Nucleus accumbens (tissue), 56 donors: ENCODE results near the gene IQSEC3.
"Not testable (repeated sequence)": the region's sequence is repeated elsewhere in the genome, so short reads cannot be mapped to it uniquely, and the experiment has no call there.

Experiments used
- DNase-seq, 56 donors: peaks; one replicate each; lab custom pipeline; 2025; lab: John Stamatoyannopoulos, UW

IQSEC3 gene

DNA sequence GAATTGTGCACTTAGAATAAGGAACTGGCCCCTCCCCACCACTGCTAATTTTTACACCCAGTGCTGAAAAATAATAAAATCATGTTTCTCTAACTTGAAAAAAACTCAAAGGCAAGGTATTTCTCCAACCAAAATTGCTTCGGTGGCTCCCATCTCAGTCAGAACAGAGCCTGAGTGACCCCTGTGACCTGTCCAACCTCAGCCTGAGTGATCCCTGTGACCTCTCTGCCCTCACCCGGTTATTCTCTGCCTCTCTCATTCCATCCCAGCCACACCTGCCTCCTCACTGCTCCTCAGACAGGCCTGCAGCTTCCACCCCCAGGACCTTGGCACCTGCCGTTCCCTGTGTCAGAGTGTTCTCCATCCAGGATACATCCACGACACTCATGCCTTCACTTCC is 142.2 kb downstream of the IQSEC3 start:
- no peak for DNase-seq

DNA sequence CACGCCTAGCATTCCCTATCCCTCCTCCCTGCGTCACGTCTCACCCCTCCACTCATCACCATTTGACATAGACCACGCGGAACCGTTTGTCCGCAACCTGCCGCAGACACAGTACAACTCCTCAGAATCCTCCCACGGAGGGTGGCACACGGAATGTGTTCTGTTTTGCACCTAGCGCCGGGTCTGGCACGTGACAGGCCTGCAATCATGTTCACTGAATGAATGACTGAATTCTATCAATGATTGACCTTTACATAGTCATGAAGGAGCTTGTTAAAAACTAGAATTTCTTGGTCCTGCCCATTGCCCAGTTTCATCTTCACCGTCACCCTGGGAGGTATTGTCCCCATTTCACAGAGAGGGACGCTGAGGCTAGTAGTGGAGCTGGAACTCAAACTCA is 142.7 kb downstream of the IQSEC3 start:
- DNase-seq, result no peak

DNA sequence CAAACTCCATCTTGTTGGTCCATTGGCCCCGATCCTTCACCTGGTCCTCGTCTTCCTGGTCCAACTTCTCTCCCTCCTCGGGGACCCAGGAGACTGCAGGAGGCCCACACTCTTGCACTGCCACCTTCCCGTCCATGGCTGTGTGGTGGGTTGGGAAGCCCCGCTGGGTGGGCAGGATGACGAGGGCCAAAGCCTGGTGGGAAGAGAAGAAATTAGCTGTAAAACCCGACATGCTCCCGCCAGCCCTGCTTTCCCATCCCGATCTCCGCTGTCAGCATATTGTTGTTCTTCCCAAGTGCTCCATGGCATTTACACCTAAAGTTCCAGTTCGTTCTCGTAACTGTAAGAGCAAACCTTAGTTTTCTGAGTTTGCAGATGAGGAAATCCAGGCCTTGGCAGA is 143.3 kb downstream of the IQSEC3 start:
- no peak for DNase-seq

DNA sequence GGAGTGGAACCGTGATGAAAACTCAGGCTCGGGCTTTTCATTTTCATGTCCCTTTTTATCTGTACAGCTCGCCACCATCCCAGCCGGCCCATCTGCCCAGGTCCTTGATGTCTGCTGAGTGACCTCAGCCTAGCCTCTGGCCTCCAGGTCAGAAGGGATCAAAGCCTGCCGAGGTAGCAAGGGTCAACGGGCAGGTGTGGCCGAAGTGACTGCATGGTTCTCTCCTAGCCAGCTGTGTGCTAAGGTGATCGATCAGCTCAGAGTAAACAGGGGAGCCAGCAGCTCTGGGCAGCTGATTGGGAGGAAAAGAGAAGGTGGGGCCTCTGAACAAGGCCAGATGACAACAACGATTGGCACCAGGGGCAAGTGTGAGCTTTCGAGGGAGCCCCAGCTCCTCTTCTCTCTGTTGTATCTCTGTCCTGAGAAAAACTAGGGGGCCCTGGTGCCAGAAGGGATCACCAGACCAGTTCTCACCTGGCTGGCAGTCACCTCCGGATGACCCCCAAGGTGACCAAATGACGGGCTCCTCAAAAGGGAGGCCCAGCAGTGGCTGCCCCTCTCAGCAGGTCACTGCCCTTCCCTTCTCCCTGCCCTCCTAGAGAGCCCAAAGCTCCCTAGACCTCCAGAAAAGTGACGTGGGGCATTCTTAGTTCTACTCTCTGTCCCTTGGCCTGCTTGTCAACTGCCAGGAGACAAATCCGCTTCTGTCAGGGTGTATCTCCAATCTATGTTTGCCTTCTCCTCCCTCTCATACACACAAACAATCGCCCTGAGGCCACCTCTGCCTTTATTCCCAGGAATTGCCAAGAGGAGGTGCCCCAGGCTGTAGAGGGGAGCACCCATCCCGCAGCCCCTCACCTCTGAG is 143.9 kb downstream of the IQSEC3 start:
- no peak for DNase-seq

DNA sequence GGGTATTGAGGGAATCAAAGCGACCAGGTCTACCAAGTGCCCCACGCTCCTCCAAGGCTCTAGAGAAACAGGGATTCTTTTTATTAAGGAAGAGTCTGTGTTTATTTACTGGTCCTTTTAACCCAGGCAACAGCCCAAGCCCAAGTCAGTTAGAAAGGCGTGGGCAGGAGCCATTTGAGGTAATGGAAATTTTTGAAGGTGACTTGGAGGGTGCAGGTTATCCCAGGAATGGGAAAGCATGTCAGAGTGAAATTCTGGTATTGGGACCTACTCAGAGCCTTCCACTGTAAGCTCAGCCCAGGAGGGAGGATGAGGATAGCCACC is 144.5 kb downstream of the IQSEC3 start:
- no peak for DNase-seq

DNA sequence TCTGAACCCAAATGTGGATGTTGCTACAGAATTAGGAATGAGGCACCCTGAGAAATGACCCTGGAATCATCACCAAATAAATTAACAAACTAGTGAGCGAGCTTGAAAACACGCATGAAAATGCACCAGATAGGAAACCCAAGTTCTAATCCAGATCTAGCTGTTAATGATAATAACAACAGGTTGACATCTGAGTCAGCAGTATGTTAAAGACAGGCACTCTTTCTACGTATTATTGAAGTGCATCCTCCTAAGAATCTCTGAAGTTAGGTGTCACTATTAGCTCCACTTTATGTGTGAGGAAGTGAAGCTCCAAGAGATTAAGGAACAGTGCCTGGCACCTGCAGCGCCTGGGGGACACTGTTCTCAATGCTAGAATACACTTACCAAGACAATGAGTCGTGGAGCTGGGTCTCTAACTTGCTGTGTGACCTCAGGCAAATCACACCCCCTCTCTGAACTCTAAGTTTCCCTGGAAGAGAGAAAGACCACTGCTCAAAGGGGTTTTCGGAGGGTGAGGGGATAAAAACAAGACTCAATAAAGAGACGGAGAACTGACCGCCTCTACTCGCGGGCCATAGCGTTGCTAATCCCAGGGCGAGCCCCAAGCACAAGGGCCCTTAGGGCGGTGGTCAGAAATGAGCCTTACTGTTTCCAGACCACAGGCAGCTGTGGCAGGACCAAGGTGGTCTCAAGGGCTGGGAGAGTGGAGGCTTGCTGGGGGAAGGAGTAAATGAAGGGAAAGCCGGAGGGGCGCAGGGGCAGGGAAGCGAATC is 145.3 kb downstream of the IQSEC3 start:
- no peak for DNase-seq

DNA sequence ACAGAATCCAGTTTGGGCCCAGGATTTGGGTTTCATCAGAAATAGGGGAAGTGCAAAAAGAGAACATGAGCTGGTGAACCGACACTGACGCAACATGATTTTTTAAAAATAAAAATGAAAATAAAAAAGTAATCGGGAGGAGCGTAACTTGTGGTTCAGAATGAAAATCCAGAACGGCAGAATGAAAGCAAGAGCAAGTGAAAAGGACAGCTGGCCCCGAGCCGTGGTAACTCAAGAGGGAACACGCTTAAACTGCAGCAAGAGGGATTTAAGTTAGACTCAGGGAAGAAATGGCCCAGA is 145.8 kb downstream of the IQSEC3 start:
- DNase-seq, result no peak

DNA sequence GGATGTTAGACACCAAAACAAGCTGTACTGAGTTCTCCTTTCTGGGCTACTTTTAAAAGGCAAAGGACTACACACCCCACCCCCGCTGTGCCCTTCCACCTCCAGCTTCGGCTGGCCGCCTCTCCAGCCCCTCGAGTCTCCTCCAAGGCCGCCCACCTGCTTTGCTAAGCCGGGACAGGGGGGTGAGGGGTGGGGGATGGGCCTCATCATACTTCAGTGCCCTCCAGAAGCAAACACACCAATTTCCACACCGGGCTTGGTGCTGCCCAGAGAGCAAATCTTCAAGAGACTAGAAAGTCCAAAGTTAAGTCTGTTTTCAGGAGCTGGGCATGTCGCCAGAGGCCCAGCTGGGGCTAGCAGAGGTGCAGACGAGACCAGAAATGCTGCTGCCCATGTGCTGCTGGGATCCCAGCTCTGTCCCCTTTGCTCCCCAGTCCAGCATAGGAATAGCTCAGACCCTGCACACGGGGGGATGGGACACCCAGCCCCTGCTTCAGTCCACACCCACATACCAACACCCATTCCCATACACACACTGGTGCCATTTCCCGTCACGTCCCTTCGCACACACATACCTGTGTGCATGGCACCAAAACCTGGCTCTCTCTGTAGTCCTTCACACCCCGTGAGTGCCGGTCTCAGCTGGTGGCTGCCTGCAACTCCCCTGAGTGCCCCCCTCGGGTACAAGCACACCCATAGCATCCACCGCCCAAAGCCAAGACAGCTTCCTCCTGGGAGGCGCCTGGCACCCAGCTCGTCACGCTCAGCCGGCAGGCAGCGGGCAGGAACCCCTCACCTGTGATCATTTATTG is 146.4 kb downstream of the IQSEC3 start:
- DNase-seq, result no peak

DNA sequence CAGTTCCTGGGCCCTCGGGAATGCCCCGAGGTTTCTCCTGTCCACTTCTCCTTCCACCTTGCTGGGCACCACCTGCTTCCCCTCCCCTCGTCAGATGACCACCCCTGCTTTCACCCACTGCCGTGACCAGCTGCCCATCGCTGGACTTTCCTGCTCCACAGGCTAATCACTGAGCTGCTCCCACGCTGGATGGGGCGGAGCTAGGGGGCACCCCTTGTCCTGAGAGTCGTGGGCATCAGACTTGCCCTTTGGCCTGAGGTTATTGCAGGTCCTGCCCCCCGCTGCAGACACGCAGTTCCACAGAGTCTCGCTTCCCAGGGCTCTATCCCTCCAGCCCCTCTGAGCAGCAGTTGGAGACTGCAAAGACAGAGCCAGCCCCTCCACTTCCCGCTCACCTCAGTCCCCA is 147.0 kb downstream of the IQSEC3 start:
- no peak for DNase-seq

DNA sequence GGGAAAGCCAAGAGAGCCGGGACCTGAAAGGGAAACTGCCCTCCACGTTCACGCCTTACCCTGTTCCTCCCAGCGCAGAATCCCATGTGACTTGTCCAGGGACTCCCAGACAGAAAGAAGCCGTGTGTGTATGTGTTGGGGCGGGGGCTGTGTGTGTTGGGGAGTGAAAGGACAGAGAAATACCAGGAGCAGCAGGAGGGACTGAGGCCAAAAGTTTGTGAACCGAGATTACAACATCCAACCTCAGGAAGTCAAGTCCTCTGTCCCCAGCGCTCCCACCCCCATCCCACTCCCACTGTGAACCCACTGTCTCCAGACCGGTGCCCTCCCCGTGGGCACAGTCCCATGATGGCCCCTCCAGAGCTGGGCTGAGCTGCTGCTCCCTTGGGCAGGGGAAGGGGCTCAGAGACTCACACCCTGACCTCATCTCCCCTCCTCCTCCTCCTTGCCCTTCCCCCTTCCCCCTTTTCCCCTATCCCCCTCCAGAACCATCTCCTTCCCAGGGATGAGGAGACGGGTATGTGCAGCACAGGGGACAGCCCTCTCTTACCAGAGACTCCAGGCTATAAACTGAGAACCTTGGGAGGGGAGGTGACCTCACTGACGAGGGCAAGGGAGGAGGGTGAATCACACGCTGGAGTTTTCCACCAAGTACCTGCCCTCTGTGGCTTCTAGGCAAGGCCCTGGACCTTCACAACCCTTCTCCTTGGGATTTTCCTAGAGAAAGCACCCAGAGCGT is 147.6 kb downstream of the IQSEC3 start, which contains the start of gene SLC6A12:
Gene SLC6A12 (minus strand): TSS at position 155 of the 739 bp plus-strand sequence. CDS start 4,171 bp downstream, outside the sequence.
- no peak for DNase-seq

DNA sequence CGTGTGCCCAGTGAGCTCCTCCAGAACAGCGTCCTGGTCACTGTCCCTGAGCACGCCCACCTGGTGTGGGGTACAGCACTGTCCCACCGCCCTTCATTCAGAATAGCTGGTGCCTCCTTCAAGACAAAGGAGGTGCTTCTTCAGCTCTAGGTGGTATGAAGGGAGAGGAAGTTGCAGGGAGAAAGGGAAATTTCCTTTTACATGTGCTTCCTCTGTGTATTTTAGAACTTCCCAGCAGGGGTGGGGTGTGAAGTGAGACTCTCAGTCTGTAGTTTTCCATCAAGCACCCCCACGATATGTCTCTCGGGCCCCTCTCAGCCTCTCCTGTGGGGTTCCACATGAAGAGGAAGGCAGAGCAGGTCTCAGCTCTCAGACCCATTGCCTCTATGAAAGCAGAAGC is 148.5 kb downstream of the IQSEC3 start:
- DNase-seq, result no peak

DNA sequence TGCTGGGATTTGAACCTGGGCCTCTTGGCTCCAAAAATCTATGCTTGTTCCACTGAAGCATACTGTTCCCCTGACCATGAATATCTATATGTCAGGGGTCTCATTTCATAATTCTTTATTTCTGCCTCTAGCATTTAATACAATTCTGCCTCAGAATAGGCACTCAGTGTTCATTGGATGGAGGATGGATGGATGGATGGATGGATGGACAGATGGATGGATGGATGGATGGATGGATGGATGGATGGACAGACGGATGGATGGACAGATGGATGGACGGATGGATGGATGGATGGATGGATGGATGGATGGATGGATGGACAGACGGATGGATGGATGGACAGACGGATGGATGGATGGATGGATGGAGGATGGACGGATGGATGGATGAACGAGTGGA is 150.5 kb downstream of the IQSEC3 start:
- DNase-seq, result not testable (repeated sequence)

DNA sequence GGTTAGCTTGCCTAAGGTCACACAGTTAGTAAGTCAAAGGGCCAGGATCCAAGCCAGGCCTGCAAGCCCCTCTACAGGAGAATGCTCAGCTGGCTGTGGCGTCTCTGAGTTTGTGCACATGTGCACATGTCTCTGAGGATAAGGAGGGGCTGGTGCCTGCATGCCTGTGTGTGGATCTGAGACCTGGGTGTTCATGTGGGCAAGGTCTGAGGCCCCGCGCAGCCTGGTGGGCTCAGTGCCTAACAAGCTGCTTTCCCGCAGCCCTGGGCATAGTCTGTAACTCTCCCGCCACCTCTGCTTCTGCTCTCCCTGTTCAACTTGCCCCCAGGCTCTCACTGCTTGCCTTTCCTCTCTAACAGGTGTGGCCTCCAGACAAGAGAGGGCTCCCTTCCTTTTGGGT is 151.7 kb downstream of the IQSEC3 start:
- no peak for DNase-seq

DNA sequence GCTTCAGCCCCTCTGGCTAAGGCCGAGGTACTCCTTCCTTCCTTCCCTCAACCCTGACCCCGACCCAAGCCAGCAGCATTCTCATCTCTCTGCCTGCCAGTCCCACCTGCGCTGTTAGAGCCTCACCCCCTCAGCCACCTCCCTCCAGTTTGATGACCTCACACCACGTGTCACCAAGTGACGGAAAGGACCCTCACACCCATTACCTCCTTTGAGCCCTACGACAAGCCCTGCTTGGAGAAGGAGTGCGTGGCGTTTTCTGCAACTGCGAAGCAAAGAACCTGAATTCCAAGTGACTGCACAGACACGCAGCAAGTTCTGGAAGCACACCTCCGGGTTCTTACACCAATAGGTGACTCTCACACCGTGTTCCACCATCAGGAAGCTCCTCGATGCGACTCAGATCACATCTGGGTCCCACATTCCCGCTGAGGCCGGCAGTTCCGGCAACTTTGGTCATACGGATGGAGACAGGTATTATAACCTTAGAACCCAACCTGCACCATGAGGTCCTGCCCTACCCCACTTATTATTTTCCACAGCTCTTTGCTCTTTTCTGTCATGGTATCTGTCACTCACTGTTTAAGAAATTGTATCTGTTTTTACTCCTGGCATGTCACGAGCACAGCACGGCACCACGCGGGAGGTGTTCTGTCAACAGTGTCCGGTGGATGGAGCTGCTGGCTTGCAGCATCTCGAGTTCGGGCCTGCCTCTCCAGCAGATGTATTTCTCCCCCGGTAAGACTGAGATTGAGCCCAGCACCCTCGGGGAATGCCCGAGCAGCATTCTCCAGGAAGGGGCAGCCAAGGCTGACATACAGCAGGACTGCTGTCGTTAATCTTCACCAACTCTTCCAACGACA is 152.4 kb downstream of the IQSEC3 start:
- no peak for DNase-seq

DNA sequence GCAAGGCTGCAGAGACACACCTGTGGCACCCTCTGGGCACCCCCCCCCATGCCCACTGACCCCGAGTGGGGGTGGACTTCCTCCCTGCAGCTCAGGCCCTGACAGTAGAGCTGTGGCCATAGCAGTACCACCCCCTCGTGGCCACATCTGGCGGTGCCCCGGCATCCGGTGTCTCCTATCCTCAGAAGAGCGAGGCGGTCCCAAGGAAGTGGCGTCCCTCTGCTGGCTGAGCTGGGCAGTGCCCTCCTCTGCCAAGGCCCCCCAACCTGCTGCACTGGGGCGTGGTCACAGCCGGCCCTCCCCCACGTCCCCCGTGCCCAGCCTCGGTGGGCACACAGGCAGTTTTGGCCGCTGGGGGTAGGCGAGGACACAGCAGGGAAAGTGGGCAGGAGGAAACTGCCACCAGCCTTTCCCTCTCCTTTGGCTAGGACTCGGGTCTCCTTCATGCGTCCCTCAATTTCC is 153.4 kb downstream of the IQSEC3 start:
- peak in 47 of 56 donors; percentile 8 to 83 (median 48) for DNase-seq

DNA sequence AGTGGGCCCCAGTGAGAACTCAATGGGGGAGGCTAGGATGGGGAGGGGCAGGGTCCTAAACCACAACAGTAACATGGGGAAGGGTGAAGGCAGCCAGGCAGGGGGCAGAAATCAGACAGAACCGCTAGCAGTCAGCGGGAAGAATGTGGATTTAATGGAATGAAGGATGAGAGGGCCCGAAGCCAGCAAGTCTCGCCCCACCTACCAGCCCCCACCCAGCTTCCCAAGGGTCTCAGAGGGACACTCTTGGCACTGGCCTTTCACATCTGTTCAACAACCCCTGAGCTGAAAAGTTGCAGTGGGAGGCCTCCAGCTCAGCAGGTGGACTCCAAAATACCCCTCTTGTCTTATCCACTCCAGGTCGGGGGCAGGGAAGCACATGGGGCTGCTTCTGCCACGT is 153.9 kb downstream of the IQSEC3 start:
- no peak for DNase-seq

DNA sequence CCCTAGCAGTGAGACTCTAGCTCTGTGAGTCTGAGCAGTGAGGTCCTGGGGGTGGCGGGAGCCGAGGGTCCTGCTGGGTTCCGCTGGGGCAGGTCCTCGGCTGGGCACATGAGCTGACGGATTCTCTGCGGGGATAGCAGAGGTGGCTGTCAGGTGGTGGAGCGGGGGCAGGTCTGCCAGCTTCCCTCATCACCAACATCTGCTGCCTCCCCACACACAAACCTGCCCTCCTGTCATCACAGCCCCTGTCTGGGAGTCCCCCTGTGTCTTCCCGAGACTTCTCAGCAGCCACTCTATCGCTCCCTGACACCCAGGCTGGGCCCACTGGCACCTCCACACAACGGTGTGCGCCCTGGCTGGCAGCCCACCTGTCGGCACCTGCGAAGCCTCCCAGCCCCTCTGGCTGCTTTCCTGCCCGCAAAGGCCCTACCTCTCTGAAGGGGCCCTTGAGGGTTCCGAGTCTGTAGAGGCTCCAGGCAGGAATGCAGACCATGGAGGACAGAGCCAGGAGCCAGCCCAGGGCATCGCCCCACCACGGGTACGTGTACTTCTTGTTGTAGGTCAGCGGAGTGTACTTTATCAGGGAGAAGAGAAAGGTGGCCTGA is 154.5 kb downstream of the IQSEC3 start:
- DNase-seq, result no peak

DNA sequence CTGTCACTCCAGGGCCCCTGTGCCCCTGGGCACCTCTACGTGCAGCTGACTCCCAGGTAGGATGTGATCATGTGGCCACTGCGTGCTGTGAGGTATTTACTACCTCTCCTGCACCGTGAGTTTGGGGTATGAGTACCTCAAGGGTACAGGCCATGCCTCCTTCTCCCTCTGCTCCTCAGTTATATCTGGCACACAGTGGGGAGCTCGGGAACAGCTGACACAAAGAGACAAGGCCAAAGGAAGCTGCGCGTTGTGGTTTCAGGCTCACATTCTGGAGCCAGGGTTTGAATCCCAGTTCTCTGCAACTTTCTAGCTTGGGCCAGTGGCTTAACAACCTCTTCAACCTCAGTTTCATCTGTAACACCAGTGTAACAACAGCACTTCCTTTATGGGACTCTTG is 155.2 kb downstream of the IQSEC3 start:
- no peak for DNase-seq

DNA sequence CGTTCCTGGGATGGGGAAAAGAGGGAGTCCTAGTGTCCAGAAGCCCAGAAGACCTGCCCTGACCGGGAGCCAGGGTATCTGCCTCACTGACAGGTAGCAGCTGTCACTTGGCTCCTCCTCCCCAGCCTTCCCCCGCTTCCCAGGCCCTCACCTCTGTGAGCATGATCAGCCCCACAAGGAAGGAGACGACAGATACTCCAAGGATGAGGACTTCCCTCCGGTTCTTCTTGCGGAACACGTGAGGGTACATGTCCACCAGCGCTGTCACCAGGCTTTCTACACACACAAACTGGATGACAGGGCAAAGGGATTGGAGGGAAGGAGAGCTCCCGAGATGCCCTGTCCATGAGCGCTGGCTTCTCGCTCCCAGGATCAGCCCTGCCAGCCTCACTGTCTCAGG is 157.3 kb downstream of the IQSEC3 start:
- no peak for DNase-seq
